Measurements from ENCODE around the gene NFKB1. TPM values are rescaled to one million over a fixed set of nuclear protein-coding genes. Genes with fewer than 3 reads are reported as not detected.

Gene NFKB1
- total RNA-seq, result 10 to 100 TPM; 11.5 to 33.5 (median 16.3) TPM
- 10 to 100 TPM in 1 of 2 donors, 1 to 10 TPM in 1; 7.0 to 10.8 TPM for polyA plus RNA-seq

DNA sequence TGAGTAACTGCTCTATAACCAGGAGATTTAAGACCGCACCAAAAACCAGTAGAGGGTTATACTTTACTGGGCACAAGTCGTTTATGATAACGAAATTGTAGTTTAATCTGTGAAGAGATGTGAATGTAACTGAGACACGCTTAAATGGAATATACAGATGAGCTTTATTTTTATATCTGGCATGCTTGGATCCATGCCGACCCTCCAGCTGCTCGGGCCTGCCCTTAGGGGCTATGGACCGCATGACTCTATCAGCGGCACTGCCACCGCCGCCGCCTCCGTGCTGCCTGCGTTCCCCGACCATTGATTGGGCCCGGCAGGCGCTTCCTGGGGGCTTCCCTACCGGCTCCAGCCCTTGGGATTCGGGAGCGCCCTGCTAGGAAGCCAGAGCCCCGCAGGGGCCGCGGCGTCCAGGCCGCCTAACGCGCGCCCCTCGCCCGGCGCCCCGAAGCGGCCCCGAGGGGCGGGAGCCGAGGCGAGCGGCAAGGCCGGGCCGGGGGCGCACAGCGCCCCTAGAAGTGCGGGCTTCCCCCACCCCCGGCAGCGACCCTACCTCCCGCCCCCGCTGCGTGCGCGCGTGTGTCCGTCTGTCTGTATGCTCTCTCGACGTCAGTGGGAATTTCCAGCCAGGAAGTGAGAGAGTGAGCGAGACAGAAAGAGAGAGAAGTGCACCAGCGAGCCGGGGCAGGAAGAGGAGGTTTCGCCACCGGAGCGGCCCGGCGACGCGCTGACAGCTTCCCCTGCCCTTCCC, at the start of gene NFKB1:
Gene NFKB1 (plus strand): TSS at position 664 of the 751 bp plus-strand sequence. CDS start 24,160 bp downstream, outside the sequence.
- WGBS, 2 donors, result 0 to 1% methylated on average over 54 to 63 of the region's 63 CpGs
- Histone ChIP-seq H3K4me1 (peaks cover 10 to 26% (median 23%) of the 10 kb centered on the region in 3 donors), H3K36me3 (no peaks in the 10 kb centered on the region), H3K4me3 (peak within 1 kb of the TSS; percentile 77 to 84 (median 80)), H3K27me3 (no peaks in the 10 kb centered on the region), H3K27ac (peak within 1 kb of the TSS; percentile 96 to 99 (median 98)), H3K9me3 (no peaks in the 10 kb centered on the region)
- DNase-seq (peak; percentile 63 to 78 (median 72)), ATAC-seq (peak; percentile 33 to 63 (median 48)), FAIRE-seq (no peak)
- intact Hi-C loops (cut with DNase I), result no loop called here
- TF ChIP-seq, protein P1, sequence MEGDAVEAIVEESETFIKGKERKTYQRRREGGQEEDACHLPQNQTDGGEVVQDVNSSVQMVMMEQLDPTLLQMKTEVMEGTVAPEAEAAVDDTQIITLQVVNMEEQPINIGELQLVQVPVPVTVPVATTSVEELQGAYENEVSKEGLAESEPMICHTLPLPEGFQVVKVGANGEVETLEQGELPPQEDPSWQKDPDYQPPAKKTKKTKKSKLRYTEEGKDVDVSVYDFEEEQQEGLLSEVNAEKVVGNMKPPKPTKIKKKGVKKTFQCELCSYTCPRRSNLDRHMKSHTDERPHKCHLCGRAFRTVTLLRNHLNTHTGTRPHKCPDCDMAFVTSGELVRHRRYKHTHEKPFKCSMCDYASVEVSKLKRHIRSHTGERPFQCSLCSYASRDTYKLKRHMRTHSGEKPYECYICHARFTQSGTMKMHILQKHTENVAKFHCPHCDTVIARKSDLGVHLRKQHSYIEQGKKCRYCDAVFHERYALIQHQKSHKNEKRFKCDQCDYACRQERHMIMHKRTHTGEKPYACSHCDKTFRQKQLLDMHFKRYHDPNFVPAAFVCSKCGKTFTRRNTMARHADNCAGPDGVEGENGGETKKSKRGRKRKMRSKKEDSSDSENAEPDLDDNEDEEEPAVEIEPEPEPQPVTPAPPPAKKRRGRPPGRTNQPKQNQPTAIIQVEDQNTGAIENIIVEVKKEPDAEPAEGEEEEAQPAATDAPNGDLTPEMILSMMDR (IDR thresholded peaks at IDR 0.05), result no peak

- FAIRE-seq (no peak), DNase-seq (no peak), ATAC-seq (no peak)
- H3K27ac ChIP-seq, result no peak overlapping the region
- WGBS, 2 donors, result 93 to 98% methylated on average over 1 of the region's 1 CpG
- no peaks in the 10 kb centered on the region for H3K9me3 ChIP-seq
- no peaks in the 10 kb centered on the region for H3K27me3 ChIP-seq
- intact Hi-C loops (cut with DNase I), result loop anchor here in 2 of 3 donors (10.0 kb wide), 2 partner anchors 162 to 652 kb away; no protein-coding TSS in a partner anchor
- H3K4me1 ChIP-seq, result no peaks in the 10 kb centered on the region
- H3K4me3 ChIP-seq, result no peak overlapping the region
- no peaks in the 10 kb centered on the region for H3K36me3 ChIP-seq
- TF ChIP-seq, protein P1 (IDR thresholded peaks at IDR 0.05), result no peak
Observed at GRCh38 chr4:102452854-102453253, 48.3 kb upstream of the NFKB1 start.

DNA sequence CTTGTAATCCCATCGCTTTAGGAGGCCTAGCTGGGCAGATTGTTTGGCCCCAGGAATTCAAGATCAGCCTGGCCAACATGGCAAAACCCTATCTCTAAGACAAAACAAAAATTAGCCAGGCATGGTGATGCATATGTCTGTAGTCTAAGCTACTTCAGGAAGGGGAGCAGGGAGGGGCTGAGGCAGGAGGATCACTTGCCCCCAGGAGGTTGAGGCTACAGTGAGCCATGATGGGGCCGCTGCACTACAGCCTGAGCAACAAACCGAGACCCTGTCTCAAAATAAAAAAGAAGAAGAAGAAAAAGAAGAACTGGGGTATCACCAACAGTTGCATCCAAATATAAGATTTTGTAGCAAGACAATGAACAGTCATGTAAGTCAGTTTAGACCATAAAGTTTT, 47.3 kb upstream of the NFKB1 start:
- TF ChIP-seq, protein P1 (IDR thresholded peaks at IDR 0.05), result no peak
- H3K27me3 ChIP-seq, result no peaks in the 10 kb centered on the region
- H3K9me3 ChIP-seq, result no peaks in the 10 kb centered on the region
- no peak overlapping the region for H3K4me3 ChIP-seq
- DNase-seq (no peak), ATAC-seq (no peak), FAIRE-seq (no peak)
- WGBS, 2 donors, result 92 to 96% methylated on average over 3 of the region's 3 CpGs
- H3K27ac ChIP-seq, result no peak overlapping the region
- H3K36me3 ChIP-seq, result no peaks in the 10 kb centered on the region
- intact Hi-C loops (cut with DNase I), result loop anchor here in 2 of 3 donors (10.0 kb wide), 2 partner anchors 161 to 651 kb away; no protein-coding TSS in a partner anchor
- H3K4me1 ChIP-seq, result no peaks in the 10 kb centered on the region

- 33 to 53% methylated on average over 1 of the region's 1 CpG for WGBS, 2 donors
- no peaks in the 10 kb centered on the region for H3K36me3 ChIP-seq
- DNase-seq, result no peak
- H3K27ac ChIP-seq, result no peak overlapping the region
- no peak overlapping the region for H3K4me3 ChIP-seq
- H3K9me3 ChIP-seq, result no peaks in the 10 kb centered on the region
- intact Hi-C loops (cut with DNase I), result loop anchor here in 2 of 3 donors (10.0 kb wide), 2 partner anchors 161 to 651 kb away; no protein-coding TSS in a partner anchor
- no peaks in the 10 kb centered on the region for H3K4me1 ChIP-seq
- TF ChIP-seq, protein P1 (IDR thresholded peaks at IDR 0.05), result no peak
- FAIRE-seq, result no peak
- no peak for ATAC-seq
- no peaks in the 10 kb centered on the region for H3K27me3 ChIP-seq
Observed at GRCh38 chr4:102454268-102454667, 46.9 kb upstream of the NFKB1 start.
